DMS 273 treated with DMSO at 0.1 percent for 48 hours (cell line): ENCODE results near the gene IL17B.

Experiments
- DNase-seq: peaks from one replicate; lab custom pipeline; 2025; lab: John Stamatoyannopoulos, UW

Gene IL17B

DNA sequence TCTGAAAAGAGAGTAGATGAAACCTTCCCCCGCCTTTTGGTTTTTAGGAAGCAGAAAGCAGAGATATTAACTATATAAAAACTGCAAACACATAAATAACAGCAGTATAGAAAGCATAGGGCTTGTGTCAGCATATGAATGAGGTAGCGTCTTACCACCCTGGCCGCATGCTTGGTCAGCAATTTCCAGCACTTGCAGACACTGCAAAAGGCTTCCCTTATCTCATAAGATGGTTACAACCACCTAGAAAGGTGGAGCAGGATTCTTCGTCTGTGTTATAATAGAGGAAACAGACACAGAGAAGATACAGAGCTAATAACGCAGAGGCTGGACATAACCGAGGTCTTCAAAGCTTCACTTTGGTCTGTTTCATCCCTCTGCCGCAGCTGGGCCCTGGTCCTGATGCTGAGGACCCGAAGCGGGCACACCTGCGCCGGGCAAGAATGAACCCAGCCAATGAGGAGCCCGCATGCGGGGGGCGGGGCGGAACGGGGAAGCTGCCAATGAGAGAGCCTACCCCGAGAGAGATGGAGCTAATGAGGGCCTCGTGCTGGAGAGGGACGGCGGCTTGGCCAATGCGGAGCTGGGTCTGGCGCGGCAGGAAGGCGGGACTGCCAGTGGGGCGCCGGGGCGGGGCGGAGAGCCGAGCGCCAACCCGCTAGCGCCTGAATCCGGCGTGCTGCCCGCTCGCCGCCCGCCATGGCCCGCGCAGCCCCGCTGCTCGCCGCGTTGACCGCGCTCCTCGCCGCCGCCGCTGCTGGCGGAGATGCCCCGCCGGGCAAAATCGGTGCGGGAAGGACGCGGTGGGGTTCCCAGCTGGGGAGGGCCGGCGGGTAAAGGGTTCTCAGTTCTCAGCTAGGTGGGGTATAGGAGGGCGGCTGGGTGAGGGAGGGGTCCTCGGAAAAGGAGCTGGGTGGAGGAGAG lies 21.5 kb downstream of the IL17B start, which contains the start of gene PCYOX1L:
TSS of gene PCYOX1L (plus strand) at position 677 of the 924 bp plus-strand sequence. CDS start at position 700, 23 bp downstream.
- DNase-seq = peak; percentile 90

- no peak for DNase-seq
These were observed 22.7 kb downstream of the IL17B start for GRCh38 chr5:149356391-149356790.

DNA sequence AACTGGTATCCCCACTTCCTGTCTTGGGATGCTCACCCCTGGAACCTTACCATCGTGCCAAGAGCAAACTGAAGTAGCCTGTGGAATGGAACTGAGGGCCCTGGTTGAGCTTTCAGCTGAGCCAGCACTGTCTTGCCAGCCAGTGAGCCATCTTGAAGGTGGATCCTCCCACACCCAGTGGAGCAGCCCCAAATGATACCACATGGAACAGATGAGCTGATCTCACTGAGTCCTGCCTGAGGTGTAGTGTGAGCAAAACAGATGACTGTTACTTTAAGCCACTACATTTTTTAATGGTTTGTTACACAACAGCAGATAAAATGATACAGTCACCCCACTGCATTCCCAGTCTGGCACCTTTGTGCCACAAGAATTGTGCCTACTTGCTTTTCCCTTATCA lies 23.4 kb downstream of the IL17B start:
- DNase-seq = no peak

- no peak for DNase-seq
These were observed 25.2 kb downstream of the IL17B start for GRCh38 chr5:149353911-149354310.

DNA sequence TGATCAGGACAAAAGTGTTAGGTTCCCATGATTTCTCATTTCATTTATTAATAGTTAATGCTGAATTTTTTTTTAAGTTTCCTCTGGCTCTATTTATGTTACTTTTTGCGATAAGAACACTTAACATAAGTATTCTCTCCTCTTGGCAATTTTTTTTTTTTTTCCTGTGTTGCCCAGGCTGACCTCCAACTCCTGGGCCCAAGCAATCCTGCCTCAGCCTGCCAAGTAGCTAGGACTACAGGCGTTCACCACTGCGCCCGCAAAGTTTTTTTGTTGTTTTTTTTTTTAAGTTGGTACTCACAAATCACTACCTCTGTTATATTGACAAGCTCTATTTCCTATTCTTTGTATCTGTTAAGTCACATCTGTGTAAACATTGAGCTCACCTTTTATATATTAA lies 26.9 kb downstream of the IL17B start:
- no peak for DNase-seq

- no peak for DNase-seq
These were observed 29.7 kb downstream of the IL17B start for GRCh38 chr5:149349382-149349781.

DNA sequence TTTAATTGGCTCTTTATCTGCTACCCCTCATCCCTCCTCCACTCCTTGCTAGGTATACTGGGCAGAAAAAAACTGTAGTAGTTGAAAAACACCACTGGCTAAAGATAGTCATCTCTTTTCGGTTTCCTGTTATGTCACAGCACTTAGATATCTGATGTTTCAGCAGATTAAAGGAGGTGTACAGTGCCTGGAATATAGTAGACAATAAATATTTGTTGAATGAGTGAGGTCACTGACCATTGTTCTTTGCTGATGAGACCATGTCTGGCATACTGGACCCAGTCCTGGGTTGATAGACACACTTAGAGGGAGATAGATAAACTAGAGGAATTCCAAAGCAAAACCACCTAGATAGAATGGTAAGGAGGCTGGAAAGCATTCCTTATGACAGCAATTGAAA lies 30.6 kb downstream of the IL17B start:
- no peak for DNase-seq

DNA sequence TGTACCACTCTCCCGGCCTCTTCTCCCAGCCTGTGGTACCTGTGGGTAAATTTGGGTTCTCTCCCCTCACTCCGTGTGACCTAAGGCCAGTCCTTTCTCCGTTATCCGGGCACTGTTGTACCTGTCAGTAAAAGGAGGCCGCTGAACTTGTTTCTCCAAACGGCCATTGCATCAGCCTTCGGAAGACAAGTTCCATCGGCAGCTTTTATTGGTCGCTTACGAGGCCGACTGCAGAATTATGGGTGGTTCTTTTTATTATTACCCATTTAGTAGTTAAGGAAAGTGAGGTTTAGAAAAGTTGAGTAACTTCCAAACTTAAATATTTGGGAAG lies 33.2 kb downstream of the IL17B start:
- no peak for DNase-seq

DNA sequence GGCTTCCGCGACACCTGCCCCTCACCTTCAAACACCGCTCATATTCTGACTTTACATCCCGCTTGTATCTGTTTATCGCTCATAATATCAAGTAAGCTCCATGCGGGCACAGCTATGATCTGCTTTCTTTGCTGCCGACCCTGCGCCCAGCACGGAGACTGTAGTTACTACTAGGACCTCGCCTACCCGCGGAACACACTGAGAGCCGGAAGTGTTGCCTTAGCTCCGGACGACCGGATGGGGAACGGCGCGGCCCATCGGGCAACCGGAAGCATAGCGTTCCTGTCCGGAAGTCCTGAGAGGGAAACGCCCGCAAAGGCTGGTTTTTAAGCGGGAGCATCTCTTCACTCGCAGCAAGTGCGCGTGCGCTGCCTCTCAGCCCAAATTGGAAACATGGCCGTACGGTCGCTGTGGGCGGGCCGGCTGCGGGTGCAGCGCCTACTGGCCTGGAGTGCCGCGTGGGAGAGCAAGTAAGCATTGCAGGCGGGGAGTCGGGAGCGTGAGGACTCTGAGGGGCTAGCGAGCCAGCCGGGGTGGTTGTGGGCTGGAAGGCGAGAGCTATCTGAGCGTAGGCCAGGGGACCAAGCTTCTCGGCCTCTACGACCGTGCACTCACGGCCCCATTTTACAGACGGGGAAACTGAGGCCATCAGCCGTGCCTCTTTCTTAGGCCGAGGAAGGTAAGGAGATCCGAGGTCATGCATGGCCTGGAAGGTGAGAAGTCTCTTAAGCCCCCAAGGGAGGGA lies 33.8 kb downstream of the IL17B start, which contains the start of gene GRPEL2:
TSS of gene GRPEL2 (plus strand) at position 353 of the 745 bp plus-strand sequence. CDS start at position 394, 41 bp downstream.
- DNase-seq = peak; percentile 94

DNA sequence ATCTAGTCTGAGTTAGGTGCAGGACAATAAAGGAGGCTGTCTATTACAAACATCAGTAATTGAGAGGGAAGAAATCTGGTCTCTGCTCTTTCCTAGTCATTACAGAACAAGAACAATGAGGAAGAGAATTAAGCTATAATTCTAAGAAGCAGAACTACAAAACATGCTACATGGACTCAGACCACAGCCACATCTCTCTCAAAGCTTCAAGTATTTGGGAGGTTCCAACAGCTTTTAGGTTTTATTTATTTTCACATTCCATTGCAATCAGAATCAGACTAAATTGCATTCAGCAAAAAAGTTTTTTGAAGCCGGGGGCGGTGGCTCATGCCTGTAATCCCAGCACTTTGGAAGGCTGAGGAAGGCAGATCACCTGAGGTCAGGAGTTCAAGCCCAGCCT lies 34.9 kb downstream of the IL17B start:
- no peak for DNase-seq

GRCh38 chr5:149341876-149342275 lies 37.2 kb downstream of the IL17B start:
- DNase-seq = peak; percentile 47

DNA sequence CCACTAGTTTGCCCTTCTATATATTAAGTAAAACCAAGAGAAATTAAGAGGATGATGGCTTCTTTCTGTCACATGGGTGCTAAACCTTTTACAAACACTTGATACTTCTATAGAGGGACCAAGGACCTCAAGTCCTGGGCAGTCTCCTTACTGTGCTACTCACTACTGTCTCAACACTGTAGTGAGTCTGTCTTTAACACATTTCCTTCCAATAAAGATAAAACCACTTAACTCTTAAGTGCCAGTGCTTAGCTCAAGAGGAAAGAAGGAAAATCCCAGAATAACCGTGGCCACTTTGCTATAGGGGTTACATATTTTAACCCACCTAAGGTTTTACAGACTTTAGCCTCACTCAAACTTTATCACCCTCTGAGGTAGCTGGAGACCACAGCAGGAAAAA lies 38.2 kb downstream of the IL17B start:
- no peak for DNase-seq

DNA sequence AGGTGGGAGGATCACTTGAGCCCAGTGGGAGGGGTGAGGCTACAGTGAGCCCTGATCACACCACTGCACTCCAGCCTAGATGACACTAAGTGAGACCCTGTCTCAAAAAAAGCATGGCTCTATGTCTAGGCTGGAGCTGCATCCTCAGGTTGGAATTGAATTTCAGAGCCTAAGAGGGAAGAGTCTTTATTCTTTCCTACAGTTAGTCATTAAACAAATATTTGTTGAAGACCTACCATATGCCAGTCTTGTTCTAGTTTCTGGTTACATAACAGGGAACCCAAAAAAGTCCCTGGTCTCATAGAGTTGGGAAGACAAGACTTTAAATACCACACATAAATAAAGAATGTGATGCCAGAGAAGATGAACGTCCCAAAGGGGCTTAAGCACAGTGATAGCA lies 40.7 kb downstream of the IL17B start:
- DNase-seq = no peak

GRCh38 chr5:149337736-149338135 lies 41.4 kb downstream of the IL17B start:
- DNase-seq = peak; percentile 72

GRCh38 chr5:149333711-149334443 lies 45.2 kb downstream of the IL17B start:
- no peak for DNase-seq

DNA sequence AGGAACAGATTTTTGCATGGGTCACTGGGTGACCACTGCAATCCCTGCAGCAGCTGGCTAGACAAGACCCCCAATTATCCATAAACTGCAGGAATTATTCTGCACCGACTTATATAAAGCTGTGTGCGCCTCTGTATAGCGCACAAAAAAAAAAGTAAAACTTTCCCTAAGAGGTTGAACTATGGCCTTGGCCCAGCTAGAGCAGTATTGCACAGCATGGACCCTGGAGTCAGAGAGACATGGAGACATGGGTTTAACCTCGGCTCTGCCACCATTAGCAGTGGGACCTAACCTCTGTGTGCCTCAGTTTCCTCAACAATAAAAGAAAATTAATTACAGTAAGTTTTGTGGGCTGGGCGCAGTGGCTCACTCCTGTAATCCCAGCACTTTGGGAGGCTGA lies 50.9 kb downstream of the IL17B start:
- DNase-seq = no peak

GRCh38 chr5:149326611-149327010 lies 52.5 kb downstream of the IL17B start:
- no peak for DNase-seq

DNA sequence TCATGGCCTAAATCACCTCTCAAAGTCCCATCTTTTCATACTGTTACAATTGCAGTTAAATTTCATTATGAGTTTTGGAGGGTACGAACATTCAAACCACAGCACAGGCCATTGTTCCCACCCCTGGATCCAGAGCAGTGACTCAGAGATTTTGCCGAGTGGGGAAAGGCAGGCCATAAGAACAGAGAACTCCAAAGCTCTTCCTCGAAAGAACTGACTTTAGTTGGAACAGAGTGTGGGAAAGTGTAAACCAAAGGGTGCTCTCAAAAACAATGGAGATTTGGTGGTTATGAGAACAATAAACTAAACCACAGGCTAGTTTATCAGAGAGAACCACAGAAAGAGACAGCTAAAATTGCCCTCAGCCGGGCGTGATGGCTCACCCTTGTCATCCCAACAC lies 53.2 kb downstream of the IL17B start:
- DNase-seq = no peak

- DNase-seq = peak; percentile 64
These were observed 53.8 kb downstream of the IL17B start for GRCh38 chr5:149325166-149325735.

- no peak for DNase-seq
These were observed 54.5 kb downstream of the IL17B start for GRCh38 chr5:149324641-149325040.
